HG03060 (cell line): ENCODE measurements around the gene CHGA.

Experiments used
- ATAC-seq: cut with Tn5 transposase; IDR thresholded peaks from one replicate; pipeline ENCODE4 v1.9.1; 2021; ENCODE audit warnings: low read depth, moderate number of reproducible peaks; ENCODE audit not compliant: unreplicated experiment

Gene CHGA

DNA sequence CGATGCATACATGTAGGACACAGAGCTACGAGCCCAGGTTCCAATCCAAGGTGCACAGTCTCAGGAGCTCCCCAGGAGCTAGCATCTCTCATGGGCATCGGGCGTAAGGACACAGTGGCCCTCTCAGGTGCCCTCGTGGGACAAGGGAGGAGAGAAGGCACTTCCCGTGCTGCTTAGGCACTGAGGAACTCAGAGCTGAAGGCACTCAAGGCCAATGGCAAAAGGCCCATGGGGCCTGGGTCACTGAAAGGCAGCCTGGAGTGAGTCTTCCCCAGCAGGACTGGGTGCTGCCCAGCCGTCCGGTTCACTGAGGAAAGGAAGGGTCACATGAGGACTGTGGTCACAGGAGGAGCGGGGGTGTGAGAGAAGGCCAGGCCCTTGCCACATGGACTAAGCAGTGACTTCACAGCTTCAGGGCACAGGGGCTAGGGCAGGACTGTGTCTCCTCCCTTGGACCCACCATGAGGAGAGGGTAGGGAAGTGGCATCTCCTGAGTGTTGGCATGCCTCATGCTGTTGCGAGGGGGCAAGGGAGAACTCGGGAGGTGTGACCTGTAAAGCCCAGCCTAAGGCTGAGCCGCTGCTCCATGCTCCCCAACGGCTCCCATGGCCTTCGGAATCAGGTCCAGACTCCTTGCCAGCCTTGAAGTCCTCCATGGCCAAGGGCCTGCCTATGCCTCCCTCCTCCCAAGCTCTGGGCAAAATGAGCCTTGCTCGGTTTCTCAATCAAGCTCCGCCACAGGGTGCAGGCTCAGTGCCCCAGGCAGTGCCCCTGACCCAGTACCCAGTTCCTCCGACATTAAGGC is 51.8 kb downstream of the CHGA start:
- ATAC-seq = no peak

DNA sequence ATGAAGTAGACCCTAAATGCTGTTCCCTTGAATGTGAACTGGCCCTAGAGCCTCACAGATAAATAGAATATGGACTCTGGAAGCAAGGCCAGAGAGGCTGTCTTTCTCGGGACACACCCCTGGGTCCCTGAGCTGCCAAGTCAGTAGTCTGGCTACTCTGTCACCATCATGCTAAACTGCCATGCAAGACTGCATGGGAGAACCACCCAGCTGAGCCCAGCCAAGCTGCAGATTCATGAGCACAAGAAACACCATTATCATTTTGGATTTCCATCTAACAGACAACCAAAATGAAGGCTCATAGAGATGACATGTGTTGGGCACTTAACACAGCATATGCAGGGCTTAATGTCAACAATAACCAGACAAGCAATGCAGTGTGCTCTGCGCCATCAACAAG is 53.3 kb downstream of the CHGA start:
- ATAC-seq = no peak

DNA sequence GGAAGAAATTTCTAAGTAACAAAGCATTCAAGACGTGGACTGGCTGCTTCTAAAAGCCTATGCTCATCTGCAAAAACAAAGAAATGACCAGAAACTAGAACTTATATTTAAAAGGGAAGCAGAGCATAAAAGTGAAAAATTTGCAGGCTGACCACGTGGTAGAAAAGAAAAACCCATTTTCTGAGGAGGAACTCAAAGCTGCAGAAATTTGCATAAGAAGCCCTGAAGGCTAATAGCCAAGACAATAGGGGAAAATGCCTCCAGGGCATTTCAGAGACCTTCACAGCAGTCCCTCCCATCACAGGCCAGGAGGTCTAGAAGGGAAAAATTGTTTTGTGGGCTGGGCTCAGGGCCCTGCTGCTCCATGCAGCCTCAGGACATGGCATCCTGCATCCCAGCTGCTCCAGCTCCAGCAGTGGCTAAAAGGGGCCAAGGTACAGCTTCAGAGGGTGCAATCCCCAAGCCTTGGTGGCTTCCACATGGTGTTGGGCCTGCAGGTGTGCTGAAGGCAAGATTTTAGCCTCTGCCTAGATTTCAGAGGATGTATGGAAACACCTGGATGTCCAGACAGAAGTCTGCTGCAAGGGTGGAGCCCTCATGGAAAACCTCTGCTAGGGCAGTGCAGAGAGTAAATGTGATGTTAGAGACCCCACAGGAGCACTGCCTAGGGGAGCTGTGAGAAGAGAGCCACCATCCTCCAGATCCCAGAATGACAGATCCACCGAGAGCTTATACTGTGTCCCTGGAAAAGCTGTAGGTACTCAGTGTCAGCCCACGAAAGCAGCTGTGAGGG is 55.5 kb downstream of the CHGA start:
- ATAC-seq = no peak

DNA sequence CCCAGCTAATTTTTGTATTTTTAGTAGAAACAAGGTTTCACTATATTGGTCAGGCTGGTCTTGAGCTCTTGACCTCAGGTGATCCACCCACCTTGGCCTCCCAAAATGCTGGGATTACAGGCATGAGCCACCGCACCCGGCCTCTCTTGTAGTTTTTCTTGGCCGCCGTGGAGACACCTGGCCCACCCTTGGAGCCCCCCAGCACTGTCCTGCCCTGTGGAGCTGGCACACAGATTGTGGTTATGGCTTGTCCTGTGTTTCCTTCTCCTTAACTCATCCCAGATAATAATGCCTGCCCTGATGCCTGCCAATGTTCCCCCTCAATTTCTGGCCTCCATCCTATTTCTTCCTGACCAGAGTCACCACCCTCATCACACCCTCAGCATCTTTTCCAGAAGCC is 57.9 kb downstream of the CHGA start:
- ATAC-seq = no peak

DNA sequence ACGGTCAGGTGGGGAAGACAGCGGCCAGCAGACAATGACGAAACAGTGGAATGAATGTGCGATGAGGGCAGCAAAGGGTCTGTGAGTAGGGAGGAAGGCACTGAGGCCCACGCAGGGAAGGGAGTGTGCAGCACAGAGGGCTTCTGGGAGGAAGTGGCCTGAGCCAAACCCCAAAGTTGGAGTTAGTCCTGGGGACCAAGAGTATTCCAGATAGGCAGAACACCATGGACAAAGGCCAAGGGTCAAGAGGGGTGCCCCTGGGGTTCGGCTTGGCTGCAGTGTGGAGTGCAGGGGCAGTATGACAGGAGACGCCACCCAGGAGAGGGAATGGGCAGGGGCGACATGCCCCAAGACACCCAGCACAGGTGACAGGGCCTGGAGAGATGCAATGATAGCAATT is 58.8 kb downstream of the CHGA start:
- no peak for ATAC-seq

DNA sequence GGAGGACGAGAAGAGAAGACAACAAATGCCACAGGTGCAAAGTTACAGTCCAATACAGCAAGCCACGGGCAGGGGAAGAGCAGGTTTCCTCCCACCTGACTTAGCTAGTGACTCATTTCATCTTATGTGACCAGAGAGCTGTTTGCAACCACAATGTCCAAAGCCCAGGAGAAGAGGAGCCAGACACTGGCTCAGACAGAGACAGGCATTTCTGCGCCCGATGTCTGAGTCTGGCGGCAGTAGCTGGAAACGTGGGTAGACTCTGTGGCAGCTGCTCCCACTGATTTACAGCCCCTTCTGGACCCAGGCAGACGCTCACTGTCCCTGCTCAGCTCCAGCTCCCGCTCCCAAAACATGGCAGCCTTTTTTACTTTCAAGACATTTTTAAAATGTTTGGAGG is 60.0 kb downstream of the CHGA start:
- ATAC-seq = no peak

DNA sequence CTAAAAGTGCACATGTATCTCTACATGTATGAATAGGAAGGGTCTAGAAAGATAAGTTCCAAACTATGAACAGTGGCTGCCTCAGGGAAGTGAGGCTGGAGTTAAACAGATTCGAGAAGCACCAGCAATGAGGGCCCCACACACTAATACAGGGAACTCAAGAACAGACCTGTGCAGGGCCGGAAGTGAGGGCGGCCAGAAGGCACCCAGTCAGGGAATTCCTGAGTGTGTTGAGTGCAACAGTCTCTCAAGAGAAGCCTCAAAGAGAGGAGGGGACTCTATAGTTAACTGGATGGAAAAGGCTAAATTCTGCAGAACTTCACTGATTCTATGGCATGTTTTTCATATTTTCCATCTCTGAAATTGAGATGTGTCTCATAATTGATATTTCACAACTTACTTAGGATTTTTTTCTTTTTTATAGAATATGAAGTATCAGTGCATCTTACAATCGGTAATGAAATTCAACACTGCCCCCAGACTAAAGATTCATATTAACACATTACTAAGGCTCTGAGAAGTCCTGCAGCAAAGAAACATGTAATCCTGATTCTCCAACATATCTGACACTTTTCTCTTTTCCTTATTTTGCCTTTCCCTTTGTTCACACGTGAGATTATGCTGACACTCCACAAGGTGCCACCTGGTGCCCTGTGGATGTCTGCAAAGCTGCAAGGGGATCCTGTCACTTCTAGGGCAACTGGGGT is 61.3 kb downstream of the CHGA start:
- no peak for ATAC-seq
